ENCODE measurements around the gene ASAP2. TPM values are rescaled to one million over a fixed set of nuclear protein-coding genes. Genes with fewer than 3 reads are reported as not detected.

ASAP2 gene
- total RNA-seq, 4 donors from 2014 or later: 28.2 to 38.0 (median 31.7) TPM

- Histone ChIP-seq H3K4me1 (peaks cover 0 to 53% (median 15%) of the 10 kb centered on the region in 4 donors), H3K27ac (peak overlapping the region in 3 of 4 donors; percentile 51 to 94 (median 92)), H3K36me3 (peaks cover 0 to 53% (median 0%) of the 10 kb centered on the region in 3 donors), H3K9me3 (no peaks in the 10 kb centered on the region), H3K27me3 (no peaks in the 10 kb centered on the region), H3K4me3 (no peak overlapping the region)
- 74 to 78% methylated on average over 25 to 29 of the region's 30 CpGs for WGBS, 2 donors
- DNase-seq (ENCODE audit: low spot score in 2 of 2): peak; percentile 65 to 76
- no peak for TF ChIP-seq POLR2A (IDR thresholded peaks at IDR 0.05)
- TF ChIP-seq EP300 (IDR thresholded peaks at IDR 0.05): peak in 1 of 2 donors; percentile 40
Measured at GRCh38 chr2:9378433-9379390, 172.1 kb downstream of the ASAP2 start.

DNA sequence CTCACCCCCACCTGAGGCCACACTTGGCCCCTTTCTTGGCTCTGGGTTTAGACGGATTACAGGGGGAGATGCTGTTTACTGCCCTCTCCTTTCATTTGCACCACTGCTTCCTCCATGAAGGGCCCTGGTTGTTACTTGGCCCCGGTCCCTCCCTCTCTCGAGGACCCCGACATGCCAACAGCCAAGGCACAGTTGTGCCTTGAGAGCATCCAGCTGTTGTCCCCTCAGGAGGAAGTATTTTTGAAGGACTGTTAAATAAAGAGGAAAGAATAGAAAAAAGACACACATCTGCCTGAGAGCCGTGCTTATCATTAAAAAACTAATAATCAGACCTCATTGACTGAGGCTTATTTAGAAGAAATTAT, 172.8 kb downstream of the ASAP2 start:
- H3K27ac ChIP-seq: peak overlapping the region in 3 of 4 donors; percentile 51 to 94 (median 92)
- TF ChIP-seq POLR2A (IDR thresholded peaks at IDR 0.05) (no peak), CTCF (IDR thresholded peaks at IDR 0.05) (no peak), EP300 (IDR thresholded peaks at IDR 0.05) (no peak)
- H3K27me3 ChIP-seq: no peaks in the 10 kb centered on the region
- no peak overlapping the region for H3K4me3 ChIP-seq
- WGBS, 2 donors: 95 to 98% methylated on average over 5 of the region's 5 CpGs
- H3K9me3 ChIP-seq: no peaks in the 10 kb centered on the region
- H3K36me3 ChIP-seq: peaks cover 0 to 46% (median 0%) of the 10 kb centered on the region in 3 donors
- no peak for DNase-seq (ENCODE audit: low spot score in 2 of 2)
- peaks cover 0 to 53% (median 15%) of the 10 kb centered on the region in 4 donors for H3K4me1 ChIP-seq

GRCh38 chr2:9380702-9381628, 174.4 kb downstream of the ASAP2 start:
- Histone ChIP-seq H3K4me1 (peaks cover 0 to 59% (median 15%) of the 10 kb centered on the region in 4 donors), H3K36me3 (peaks cover 0 to 46% (median 0%) of the 10 kb centered on the region in 3 donors), H3K27ac (peak overlapping the region; percentile 64 to 94 (median 88)), H3K27me3 (no peaks in the 10 kb centered on the region), H3K4me3 (no peak overlapping the region), H3K9me3 (no peaks in the 10 kb centered on the region)
- no peak for TF ChIP-seq POLR2A (IDR thresholded peaks at IDR 0.05)
- peak; percentile 12 to 83 for TF ChIP-seq EP300 (IDR thresholded peaks at IDR 0.05)
- no peak for TF ChIP-seq CTCF (IDR thresholded peaks at IDR 0.05)
- DNase-seq (ENCODE audit: low spot score in 2 of 2): peak in 1 of 2 donors; percentile 51
- 52 to 58% methylated on average over 17 to 18 of the region's 18 CpGs for WGBS, 2 donors

- H3K4me1 ChIP-seq: peaks cover 0 to 67% (median 23%) of the 10 kb centered on the region in 4 donors
- WGBS, 2 donors: 87 to 89% methylated on average over 6 of the region's 6 CpGs
- H3K4me3 ChIP-seq: no peak overlapping the region
- H3K27me3 ChIP-seq: no peaks in the 10 kb centered on the region
- H3K27ac ChIP-seq: peak overlapping the region in 2 of 4 donors; percentile 92 to 94
- TF ChIP-seq CTCF (IDR thresholded peaks at IDR 0.05): no peak
- no peak for TF ChIP-seq EP300 (IDR thresholded peaks at IDR 0.05)
- no peak for TF ChIP-seq POLR2A (IDR thresholded peaks at IDR 0.05)
- DNase-seq (ENCODE audit: low spot score in 2 of 2): no peak
- peaks cover 0 to 38% (median 0%) of the 10 kb centered on the region in 3 donors for H3K36me3 ChIP-seq
- no peaks in the 10 kb centered on the region for H3K9me3 ChIP-seq
Measured at GRCh38 chr2:9382604-9383235, 176.1 kb downstream of the ASAP2 start.

DNA sequence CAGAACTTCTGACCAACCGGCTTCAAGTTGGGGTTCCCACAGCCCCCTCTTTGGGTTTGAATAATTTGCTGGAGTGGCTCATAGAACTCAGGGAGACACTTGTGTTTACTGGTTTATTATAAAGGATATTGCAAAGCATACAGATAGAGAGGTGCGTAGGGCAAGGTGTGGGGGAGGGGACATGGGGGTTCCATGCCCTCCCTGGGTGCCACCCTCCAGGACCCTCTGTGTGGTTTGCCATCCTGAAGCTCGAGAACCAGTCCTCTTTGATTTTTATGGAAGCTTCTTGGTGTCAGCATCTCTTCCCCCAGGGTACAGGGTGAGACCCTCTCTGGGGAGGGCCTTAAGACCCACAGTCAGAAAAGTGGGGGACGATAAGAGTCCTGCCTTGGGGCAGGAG, 177.9 kb downstream of the ASAP2 start:
- Histone ChIP-seq H3K27me3 (no peaks in the 10 kb centered on the region), H3K27ac (peak overlapping the region in 2 of 4 donors; percentile 92 to 94), H3K36me3 (peaks cover 0 to 43% (median 0%) of the 10 kb centered on the region in 3 donors), H3K9me3 (no peaks in the 10 kb centered on the region), H3K4me3 (no peak overlapping the region), H3K4me1 (peaks cover 0 to 61% (median 18%) of the 10 kb centered on the region in 4 donors)
- WGBS, 2 donors: 93 to 94% methylated on average over 4 of the region's 4 CpGs
- no peak for TF ChIP-seq POLR2A (IDR thresholded peaks at IDR 0.05)
- DNase-seq (ENCODE audit: low spot score in 2 of 2): no peak

Data from tibial nerve (tissue), 4 donors.